Ovary (tissue), 9 donors: ENCODE data around the gene HCAR2. TPM values are rescaled to one million over a fixed set of nuclear protein-coding genes. Genes with fewer than 3 reads are reported as not detected.
"Not testable (repeated sequence)": the region's sequence is repeated elsewhere in the genome, so short reads cannot be mapped to it uniquely, and the experiment has no call there.

ENCODE experiments used
- DNase-seq, 5 donors: peaks; one replicate each; pipeline ENCODE4 v3.0.0-alpha.2; 2019 to 2020
- H3K27ac ChIP-seq, 2 donors: fragments of 200-600 bp; one replicate each; pipeline versions ENCODE4 v1.5.1 to v1.8.0; 2019 to 2022
- H3K27me3 ChIP-seq: fragments of 200-600 bp; one replicate; pipeline ENCODE4 v1.8.0; 2022
- H3K36me3 ChIP-seq: fragments of 200-600 bp; sonication (generic); one replicate; pipeline ENCODE4 v1.5.1; 2019
- H3K4me1 ChIP-seq: one replicate; pipeline ENCODE4 v1.8.1; 2013; ENCODE audit warnings: mild to moderate bottlenecking, moderate library complexity; ENCODE audit not compliant: insufficient read depth
- H3K4me3 ChIP-seq: fragments of 200-600 bp; sonication (generic); one replicate; pipeline ENCODE4 v1.5.1; 2017
- H3K9me3 ChIP-seq, 2 donors: fragments of 200-600 bp in 1 of 2; sonication (generic) in 1 of 2; one replicate each; pipeline versions ENCODE4 v1.5.1 to v1.8.1; 2013 to 2019; ENCODE audit warnings: mild to moderate bottlenecking in 1 of 2, moderate library complexity in 1 of 2
- CTCF ChIP-seq, 3 donors: fragments of 450-650 bp in 2 of 3; fragments of 200-600 bp in 1 of 3; IDR thresholded peaks; one replicate each; pipeline versions ENCODE4 v1.5.1 to v1.8.0; 2016 to 2022; ENCODE audit warnings: antibody characterized with exemption in 3 of 3, mild to moderate bottlenecking in 1 of 3
- EP300 ChIP-seq: sonication (generic); formaldehyde crosslinking; IDR thresholded peaks from one replicate; pipeline ENCODE4 v1.6.1; 2017; ENCODE audit warnings: antibody characterized with exemption
- POLR2A ChIP-seq: fragments of 450-650 bp; IDR thresholded peaks from one replicate; pipeline ENCODE4 v1.6.1; 2017; ENCODE audit warnings: antibody characterized with exemption, mild to moderate bottlenecking, moderate library complexity
- WGBS, 3 donors: extraction: QIAGEN DNeasy Blood & Tissue Kit in 1 of 3; methylation state at CpG; one replicate each; pipeline versions ENCODE4 v1.1.5 to v1.1.7; 2013 to 2017; 5-methylcytosine and 5-hydroxymethylcytosine counted together
- intact Hi-C, 4 donors: fragments of 100-400 bp; cut with DNase I; formaldehyde crosslinking; loops; one replicate each; pipeline versions ENCODE4 v1.11.0 to v1.15.1; 2022 to 2023
- polyA plus RNA-seq, 2 donors: library from polyadenylated mRNA; stranded (reverse); fragments of 200-250 nt in 1 of 2; fragments of 350-450 nt in 1 of 2; fragmentation: Illumina TruSeq in 1 of 2; extraction: RNeasy Lipid Tissue Mini Kit (QIAGEN cat#74804) in 1 of 2; gene quantifications; one replicate each; pipeline ENCODE4 v1.2.3, GENCODE V29; 2013 to 2014
- total RNA-seq, 7 donors: library from RNA; depleted of rRNA in 2 of 7; stranded (reverse); fragments of >200 nt in 2 of 7; fragmentation: NEBNext Ultra II Directional in 3 of 7; extraction: Animal tissue kit (Norgen Biotek cat#: 25700) in 3 of 7; gene quantifications; one replicate each; pipeline versions ENCODE4 v1.1.0 to v1.2.4, GENCODE V29; 2016 to 2023
- donor health status: DM: no; HTN: no; CAD: no; lungs with moderate emphysema.
- donor health status: DM: no; HTN: no; CAD: no.
- donor health status: Bipolar disorder and iron deficiency.
- donor health status: DM: yes; HTN: yes; CAD: no.
- donor health status: DM: no; HTN: no; CAD: no.
- donor health status: DM: yes; HTN: yes; CAD: no.

Gene HCAR2
- total and polyA plus RNA-seq, 9 donors: 0.04 to 0.28 (median 0.19) TPM; not detected in 5

GRCh38 chr12:122684297-122684813 is 18.8 kb downstream of the HCAR2 start:
- Histone ChIP-seq H3K4me3 (no peak overlapping the region), H3K9me3 (no peaks in the 10 kb centered on the region), H3K27ac (no peak overlapping the region), H3K4me1 (no peaks in the 10 kb centered on the region), H3K36me3 (no peaks in the 10 kb centered on the region), H3K27me3 (no peaks in the 10 kb centered on the region)
- no peak for DNase-seq
- no peak for TF ChIP-seq POLR2A
- no peak for TF ChIP-seq CTCF (IDR thresholded peaks at IDR 0.05)
- no peak for TF ChIP-seq EP300
- intact Hi-C loops: no loop called here
- 67 to 71% (median 70%) methylated on average over 5 of the region's 5 CpGs for WGBS, 3 donors

GRCh38 chr12:122681814-122682213 is 21.3 kb downstream of the HCAR2 start:
- TF ChIP-seq CTCF (IDR thresholded peaks at IDR 0.05): no peak
- no peaks in the 10 kb centered on the region for H3K27me3 ChIP-seq
- DNase-seq: no peak
- H3K36me3 ChIP-seq: no peaks in the 10 kb centered on the region
- H3K4me1 ChIP-seq: no peaks in the 10 kb centered on the region
- no peaks in the 10 kb centered on the region for H3K9me3 ChIP-seq
- intact Hi-C loops: no loop called here
- no peak overlapping the region for H3K27ac ChIP-seq
- 82 to 90% (median 87%) methylated on average over 4 of the region's 4 CpGs for WGBS, 3 donors
- H3K4me3 ChIP-seq: no peak overlapping the region

GRCh38 chr12:122680989-122681388 is 22.2 kb downstream of the HCAR2 start:
- H3K4me1 ChIP-seq, DNase-seq: not testable (repeated sequence)
- WGBS, 3 donors: 95 to 97% (median 96%) methylated on average over 6 of the region's 6 CpGs

GRCh38 chr12:122676781-122677180 is 26.4 kb downstream of the HCAR2 start:
- H3K27me3 ChIP-seq, H3K4me3 ChIP-seq, DNase-seq, H3K27ac ChIP-seq, H3K4me1 ChIP-seq, intact Hi-C loops, H3K36me3 ChIP-seq, H3K9me3 ChIP-seq: not testable (repeated sequence)
- WGBS, 3 donors: 92 to 98% (median 96%) methylated on average over 28 to 32 of the region's 32 CpGs

More at GRCh38 chr12:122680989-122681388, 22.2 kb downstream of the HCAR2 start:
- H3K36me3 ChIP-seq, H3K27me3 ChIP-seq, H3K27ac ChIP-seq, intact Hi-C loops, H3K9me3 ChIP-seq, H3K4me3 ChIP-seq: not testable (repeated sequence)

GRCh38 chr12:122676015-122676414 is 27.1 kb downstream of the HCAR2 start:
- intact Hi-C loops, DNase-seq: not testable (repeated sequence)
- WGBS, 3 donors: 87 to 91% (median 87%) methylated on average over 8 of the region's 8 CpGs

GRCh38 chr12:122672515-122672914 is 30.6 kb downstream of the HCAR2 start:
- 60 to 72% (median 65%) methylated on average over 2 of the region's 2 CpGs for WGBS, 3 donors
- TF ChIP-seq EP300: no peak
- TF ChIP-seq POLR2A: no peak
- TF ChIP-seq CTCF (IDR thresholded peaks at IDR 0.05): no peak
- H3K4me3 ChIP-seq: no peak overlapping the region
- H3K27me3 ChIP-seq: no peaks in the 10 kb centered on the region
- H3K36me3 ChIP-seq: no peaks in the 10 kb centered on the region
- intact Hi-C loops: no loop called here
- H3K4me1 ChIP-seq: no peaks in the 10 kb centered on the region
- no peak overlapping the region for H3K27ac ChIP-seq
- H3K9me3 ChIP-seq: no peaks in the 10 kb centered on the region
- no peak for DNase-seq

More at GRCh38 chr12:122676015-122676414, 27.1 kb downstream of the HCAR2 start:
- H3K27ac ChIP-seq, H3K9me3 ChIP-seq, H3K4me3 ChIP-seq, H3K4me1 ChIP-seq, H3K27me3 ChIP-seq, H3K36me3 ChIP-seq: not testable (repeated sequence)
